B cell (primary cell): ENCODE measurements around the gene THSD4.

Experiments used
- EZH2 ChIP-seq: IDR thresholded peaks from 2 replicates; pipeline ENCODE4 v1.6.1; 2012; ENCODE audit warnings: borderline replicate concordance, low read depth, mild to moderate bottlenecking, moderate library complexity, low read length; ENCODE audit not compliant: insufficient read depth, poor library complexity, severe bottlenecking
- TF ChIP-seq, protein P1 (sequence below): fragments of 200-600 bp; IDR thresholded peaks from one replicate; pipeline ENCODE4 v1.8.0; 2022; ENCODE audit warnings: antibody characterized with exemption, mild to moderate bottlenecking

DNA sequence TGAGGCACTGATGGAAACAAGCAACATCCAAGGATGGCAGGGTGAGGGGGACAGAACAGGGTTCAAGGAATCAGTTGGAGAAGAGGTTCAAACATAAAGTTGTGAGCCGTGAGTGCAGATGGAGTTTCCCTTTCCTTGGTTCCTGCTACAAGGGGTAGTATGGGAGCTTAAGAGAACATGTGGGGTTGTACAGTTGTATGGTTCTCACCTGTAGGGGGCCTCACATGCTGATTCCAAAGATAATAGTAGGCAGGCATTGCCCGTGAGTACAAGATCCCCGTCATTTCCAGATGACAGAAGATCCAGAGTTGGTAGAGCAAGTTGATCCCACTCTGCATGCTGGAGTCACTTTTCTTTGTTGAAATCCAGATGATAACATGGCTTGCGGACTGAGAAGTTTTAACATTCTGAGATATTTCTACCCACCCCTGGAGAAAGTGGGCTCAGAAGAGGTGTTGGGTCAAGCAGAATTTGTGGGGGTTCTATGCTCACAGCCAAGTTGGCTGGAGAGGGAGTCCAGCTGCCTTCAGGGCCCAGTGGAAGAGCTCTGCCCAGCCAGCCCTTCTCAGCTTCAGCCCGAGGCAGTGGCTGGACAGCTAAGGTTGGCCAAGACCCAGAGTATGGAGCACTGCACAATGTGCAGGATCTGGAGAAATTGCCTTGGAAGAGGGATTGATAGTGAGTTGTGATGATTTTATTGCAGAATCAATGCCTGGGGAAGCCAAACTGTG is 141.8 kb downstream of the THSD4 start:
- TF ChIP-seq EZH2 = no peak
- TF ChIP-seq, protein P1, sequence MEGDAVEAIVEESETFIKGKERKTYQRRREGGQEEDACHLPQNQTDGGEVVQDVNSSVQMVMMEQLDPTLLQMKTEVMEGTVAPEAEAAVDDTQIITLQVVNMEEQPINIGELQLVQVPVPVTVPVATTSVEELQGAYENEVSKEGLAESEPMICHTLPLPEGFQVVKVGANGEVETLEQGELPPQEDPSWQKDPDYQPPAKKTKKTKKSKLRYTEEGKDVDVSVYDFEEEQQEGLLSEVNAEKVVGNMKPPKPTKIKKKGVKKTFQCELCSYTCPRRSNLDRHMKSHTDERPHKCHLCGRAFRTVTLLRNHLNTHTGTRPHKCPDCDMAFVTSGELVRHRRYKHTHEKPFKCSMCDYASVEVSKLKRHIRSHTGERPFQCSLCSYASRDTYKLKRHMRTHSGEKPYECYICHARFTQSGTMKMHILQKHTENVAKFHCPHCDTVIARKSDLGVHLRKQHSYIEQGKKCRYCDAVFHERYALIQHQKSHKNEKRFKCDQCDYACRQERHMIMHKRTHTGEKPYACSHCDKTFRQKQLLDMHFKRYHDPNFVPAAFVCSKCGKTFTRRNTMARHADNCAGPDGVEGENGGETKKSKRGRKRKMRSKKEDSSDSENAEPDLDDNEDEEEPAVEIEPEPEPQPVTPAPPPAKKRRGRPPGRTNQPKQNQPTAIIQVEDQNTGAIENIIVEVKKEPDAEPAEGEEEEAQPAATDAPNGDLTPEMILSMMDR = no peak
